Activated CD8-positive, alpha-beta T cell treated with anti-CD3 and anti-CD28 coated beads for 36 hours (primary cell): ENCODE measurements around the gene E2F4. TPM values are rescaled to one million over a fixed set of nuclear protein-coding genes. Genes with fewer than 3 reads are reported as not detected.
A peak's percentile ranks its signal among the peaks of the same experiment; 100 is the strongest.

Source experiments
- ATAC-seq: fragments of 200-7000 bp; cut with Tn5 transposase; one replicate; pipeline ENCODE4 v1.10.0; 2021; ENCODE audit warnings: mild to moderate bottlenecking, moderate library complexity
- CTCF ChIA-PET: fragments of 350-600 bp; sonication (Branson Sonifier 250); formaldehyde crosslinking; loops from one replicate; lab custom pipeline; 2021; ENCODE audit warnings: antibody characterized with exemption; lab: Charles Lee
- POLR2A ChIA-PET: fragments of 350-600 bp; sonication (Branson Sonifier 250); formaldehyde crosslinking; loops from one replicate; lab custom pipeline; 2021; ENCODE audit warnings: antibody characterized with exemption; lab: Charles Lee
- DNase-seq: peaks from one replicate; pipeline ENCODE4 v3.0.0-alpha.2; 2020
- H3K27ac Mint-ChIP-seq: one replicate; pipeline ENCODE4 v1.8.0; 2021; ENCODE audit warnings: mild to moderate bottlenecking, mixed read lengths
- H3K27me3 Mint-ChIP-seq: one replicate; pipeline ENCODE4 v1.8.0; 2021; ENCODE audit warnings: mixed read lengths
- H3K36me3 Mint-ChIP-seq: one replicate; pipeline ENCODE4 v1.8.0; 2021; ENCODE audit warnings: low read depth, mixed read lengths
- H3K4me1 Mint-ChIP-seq: one replicate; pipeline ENCODE4 v1.8.0; 2021; ENCODE audit warnings: low read depth, mixed read lengths
- H3K4me3 Mint-ChIP-seq: one replicate; pipeline ENCODE4 v1.8.0; 2021; ENCODE audit warnings: mild to moderate bottlenecking, moderate library complexity, mixed read lengths
- H3K9me3 Mint-ChIP-seq: one replicate; pipeline ENCODE4 v1.8.0; 2021; ENCODE audit warnings: mixed read lengths
- intact Hi-C: fragments of 100-400 bp; cut with micrococcal nuclease; formaldehyde crosslinking; loops from one replicate; pipeline ENCODE4 v1.10.0; 2022
- total RNA-seq, 2 experiments: library from RNA; stranded (reverse); gene quantifications; one replicate each; pipeline ENCODE4 v1.2.3, GENCODE V29; 2021
- TF ChIP-seq, protein P1 (sequence below): fragments of 200-600 bp; IDR thresholded peaks from one replicate; pipeline ENCODE4 v1.8.0; 2022; ENCODE audit warnings: antibody characterized with exemption, mild to moderate bottlenecking

The E2F4 gene
- total RNA-seq, 2 experiments from 2014 or later: 104 to 105 TPM

DNA sequence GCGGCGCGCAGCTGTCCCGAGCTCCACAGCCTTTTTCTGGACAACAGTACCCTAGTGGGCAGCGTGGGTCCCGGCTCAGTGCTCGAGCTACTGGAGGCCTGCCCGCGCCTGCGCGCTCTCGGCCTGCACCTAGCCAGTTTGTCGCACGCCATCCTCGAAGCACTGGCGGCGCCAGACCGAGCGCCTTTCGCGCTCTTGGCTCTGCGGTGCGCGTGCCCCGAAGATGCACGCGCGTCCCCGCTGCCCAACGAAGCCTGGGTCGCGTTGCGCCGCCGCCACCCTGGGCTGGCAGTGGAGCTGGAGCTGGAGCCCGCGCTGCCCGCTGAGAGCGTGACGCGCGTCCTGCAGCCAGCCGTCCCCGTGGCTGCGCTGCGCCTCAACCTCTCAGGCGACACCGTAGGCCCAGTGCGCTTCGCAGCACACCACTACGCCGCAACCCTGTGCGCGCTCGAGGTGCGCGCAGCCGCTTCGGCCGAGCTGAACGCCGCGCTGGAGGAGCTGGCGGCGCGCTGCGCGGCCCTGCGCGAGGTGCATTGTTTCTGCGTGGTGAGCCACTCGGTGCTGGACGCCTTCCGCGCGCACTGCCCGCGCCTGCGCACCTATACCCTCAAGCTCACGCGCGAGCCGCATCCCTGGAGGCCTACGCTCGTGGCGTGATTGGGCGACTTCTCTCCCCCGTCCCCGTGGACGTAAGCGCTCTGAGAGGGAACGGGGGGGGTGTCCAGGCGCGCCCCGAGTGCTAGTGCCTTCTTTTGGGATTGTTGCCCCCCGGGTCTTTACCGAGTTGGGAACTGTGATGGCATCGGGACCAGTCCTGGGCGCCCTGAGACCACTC, 28.6 kb upstream of the E2F4 start:
- peak overlapping the region; percentile 44 for H3K4me3 Mint-ChIP-seq
- H3K9me3 Mint-ChIP-seq: no peaks in the 10 kb centered on the region
- H3K27ac Mint-ChIP-seq: no peak overlapping the region
- peaks cover 22% of the 10 kb centered on the region for H3K36me3 Mint-ChIP-seq
- POLR2A ChIA-PET: interaction anchor here (0.5 to 5.6 kb wide), 5 partner anchors 11 to 219 kb away, joined by 3 to 67 read pairs (median 3); partner anchors contain the start of gene NOL3
- TF ChIP-seq, protein P1, sequence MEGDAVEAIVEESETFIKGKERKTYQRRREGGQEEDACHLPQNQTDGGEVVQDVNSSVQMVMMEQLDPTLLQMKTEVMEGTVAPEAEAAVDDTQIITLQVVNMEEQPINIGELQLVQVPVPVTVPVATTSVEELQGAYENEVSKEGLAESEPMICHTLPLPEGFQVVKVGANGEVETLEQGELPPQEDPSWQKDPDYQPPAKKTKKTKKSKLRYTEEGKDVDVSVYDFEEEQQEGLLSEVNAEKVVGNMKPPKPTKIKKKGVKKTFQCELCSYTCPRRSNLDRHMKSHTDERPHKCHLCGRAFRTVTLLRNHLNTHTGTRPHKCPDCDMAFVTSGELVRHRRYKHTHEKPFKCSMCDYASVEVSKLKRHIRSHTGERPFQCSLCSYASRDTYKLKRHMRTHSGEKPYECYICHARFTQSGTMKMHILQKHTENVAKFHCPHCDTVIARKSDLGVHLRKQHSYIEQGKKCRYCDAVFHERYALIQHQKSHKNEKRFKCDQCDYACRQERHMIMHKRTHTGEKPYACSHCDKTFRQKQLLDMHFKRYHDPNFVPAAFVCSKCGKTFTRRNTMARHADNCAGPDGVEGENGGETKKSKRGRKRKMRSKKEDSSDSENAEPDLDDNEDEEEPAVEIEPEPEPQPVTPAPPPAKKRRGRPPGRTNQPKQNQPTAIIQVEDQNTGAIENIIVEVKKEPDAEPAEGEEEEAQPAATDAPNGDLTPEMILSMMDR: no peak
- intact Hi-C loops: no loop called here
- peaks cover 55% of the 10 kb centered on the region for H3K27me3 Mint-ChIP-seq
- CTCF ChIA-PET: interaction anchor here (1.0 to 15.9 kb wide), 13 partner anchors 8 to 209 kb away, joined by 3 to 209 read pairs (median 5); partner anchors contain the start of genes CES3, HSF4 and NOL3
- ATAC-seq (no peak), DNase-seq (peak; percentile 61)
- peaks cover 46% of the 10 kb centered on the region for H3K4me1 Mint-ChIP-seq

DNA sequence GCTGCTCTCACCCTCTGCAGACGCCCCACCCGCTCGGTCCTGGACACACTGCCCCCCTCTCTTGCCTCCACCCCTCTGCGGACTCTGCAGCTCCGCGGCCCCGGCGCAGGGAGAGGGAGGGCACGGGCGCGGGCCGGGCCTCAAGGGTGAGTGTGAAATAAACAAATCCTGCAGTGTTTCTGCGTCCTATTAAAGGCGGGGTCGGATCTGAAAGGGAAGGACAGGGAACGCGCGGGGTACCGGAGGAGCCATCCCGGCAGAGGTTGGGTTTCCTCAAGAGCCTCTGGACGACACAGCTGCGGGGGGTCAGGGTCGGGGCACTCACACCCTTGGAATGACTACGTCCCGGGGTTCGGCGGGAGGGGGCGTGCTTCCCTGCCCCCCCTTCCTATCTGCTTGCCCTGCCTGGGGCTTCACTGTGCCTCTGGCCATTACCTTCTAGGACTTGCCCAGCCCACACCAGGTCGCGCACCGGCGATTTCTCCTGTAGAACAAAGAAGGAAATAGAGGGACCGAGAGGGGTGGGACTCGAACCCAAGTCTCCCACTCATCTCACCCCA, 27.9 kb upstream of the E2F4 start:
- intact Hi-C loops: no loop called here
- DNase-seq (peak; percentile 23), ATAC-seq (no peak)
- Mint-ChIP-seq H3K27ac (no peak overlapping the region), H3K4me3 (peak overlapping the region; percentile 44), H3K27me3 (peaks cover 62% of the 10 kb centered on the region), H3K4me1 (peaks cover 42% of the 10 kb centered on the region), H3K36me3 (peaks cover 19% of the 10 kb centered on the region), H3K9me3 (no peaks in the 10 kb centered on the region)
- CTCF ChIA-PET: interaction anchor here (1.0 to 16.0 kb wide), 8 partner anchors 6 to 210 kb away, joined by 3 to 209 read pairs (median 5); partner anchors contain the start of genes B3GNT9, FBXL8, HSF4 and NOL3
- POLR2A ChIA-PET: interaction anchor here (0.8 to 5.6 kb wide), 4 partner anchors 10 to 219 kb away, joined by 3 to 67 read pairs (median 14); partner anchors contain the start of gene NOL3
- TF ChIP-seq, protein P1: no peak

DNA sequence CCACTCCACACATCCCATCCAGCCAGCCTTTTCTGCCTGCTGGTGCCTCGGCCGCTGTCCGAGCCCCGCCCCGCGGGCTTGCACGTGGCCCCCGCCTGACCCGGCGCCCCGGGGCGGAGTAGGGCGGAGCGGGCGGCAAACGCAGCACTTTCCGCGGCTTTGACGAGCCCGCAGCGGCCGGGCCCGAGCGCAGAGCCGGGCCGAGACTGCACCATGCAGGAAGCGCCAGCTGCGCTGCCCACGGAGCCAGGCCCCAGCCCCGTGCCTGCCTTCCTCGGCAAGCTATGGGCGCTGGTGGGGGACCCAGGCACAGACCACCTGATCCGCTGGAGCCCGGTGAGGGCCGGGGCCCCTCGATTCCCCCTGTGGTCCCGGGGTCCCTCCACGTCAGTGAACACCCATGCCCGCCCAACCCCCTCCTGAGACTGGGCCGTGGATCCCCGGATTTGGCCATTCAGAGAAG, 27.3 kb upstream of the E2F4 start, which contains the start of gene HSF4:
HSF4 (plus strand) TSS at position 147 of the 463 bp plus-strand sequence; CDS start at position 214, 67 bp downstream.
- Mint-ChIP-seq H3K4me1 (peaks cover 43% of the 10 kb centered on the region), H3K27me3 (peaks cover 64% of the 10 kb centered on the region), H3K9me3 (no peaks in the 10 kb centered on the region), H3K36me3 (peaks cover 19% of the 10 kb centered on the region), H3K27ac (no peak within 1 kb of the TSS), H3K4me3 (peak within 1 kb of the TSS; percentile 58)
- intact Hi-C loops: no loop called here
- TF ChIP-seq, protein P1: no peak
- ChIA-PET CTCF (interaction anchor here (0.9 to 16.0 kb wide), 4 partner anchors 7 to 146 kb away, joined by 3 to 209 read pairs (median 109); partner anchors contain the start of genes B3GNT9, FBXL8, HSF4 and NOL3), POLR2A (interaction anchor here (1.9 to 3.7 kb wide), 2 partner anchors 11 to 13 kb away, joined by 4 to 23 read pairs; no protein-coding TSS in a partner anchor)
- peak; percentile 2 for ATAC-seq
- peak; percentile 38 for DNase-seq

DNA sequence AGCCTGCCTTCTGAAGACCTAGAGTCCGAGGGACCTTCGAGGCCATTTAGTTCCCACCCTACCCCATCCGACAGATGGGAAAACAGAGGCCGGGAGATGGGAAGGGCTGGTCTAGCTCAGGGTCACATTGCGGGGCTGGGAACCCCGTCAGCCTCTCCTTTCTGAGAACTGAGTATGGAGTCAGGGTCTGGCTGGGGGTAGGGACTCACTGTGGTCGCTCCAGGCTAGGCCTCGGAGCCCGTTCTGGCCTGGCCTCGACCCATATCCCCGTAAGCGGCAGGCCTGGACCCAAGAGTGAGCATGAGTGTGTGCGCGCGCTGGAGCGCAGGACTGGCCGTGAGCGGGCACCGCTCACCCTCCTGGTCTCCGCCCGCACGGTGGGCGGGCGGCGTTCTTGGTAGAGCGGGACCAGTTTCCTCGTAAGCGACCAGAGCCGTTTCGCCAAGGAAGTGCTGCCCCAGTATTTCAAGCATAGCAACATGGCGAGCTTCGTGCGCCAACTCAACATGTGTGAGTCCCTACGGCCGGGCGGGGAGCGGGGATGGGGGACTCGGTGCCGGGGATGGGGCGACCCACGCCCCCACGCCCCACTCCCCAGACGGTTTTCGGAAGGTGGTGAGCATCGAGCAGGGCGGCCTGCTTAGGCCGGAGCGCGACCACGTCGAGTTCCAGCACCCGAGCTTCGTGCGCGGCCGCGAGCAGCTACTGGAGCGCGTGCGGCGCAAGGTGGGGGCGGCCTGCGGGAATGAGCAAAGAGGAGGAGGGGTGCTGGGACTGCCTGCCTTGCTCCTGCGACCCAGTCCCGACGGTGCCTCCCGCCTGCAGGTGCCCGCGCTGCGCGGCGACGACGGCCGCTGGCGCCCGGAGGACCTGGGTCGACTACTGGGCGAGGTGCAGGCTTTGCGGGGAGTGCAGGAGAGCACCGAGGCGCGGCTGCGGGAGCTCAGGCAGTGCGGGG, 26.6 kb upstream of the E2F4 start:
- TF ChIP-seq, protein P1: no peak
- ATAC-seq: no peak
- H3K9me3 Mint-ChIP-seq: no peaks in the 10 kb centered on the region
- H3K27me3 Mint-ChIP-seq: peaks cover 70% of the 10 kb centered on the region
- peak overlapping the region; percentile 58 for H3K4me3 Mint-ChIP-seq
- ChIA-PET POLR2A (interaction anchor here (0.8 to 3.7 kb wide), 3 partner anchors 9 to 12 kb away, joined by 3 to 23 read pairs (median 4); no protein-coding TSS in a partner anchor), CTCF (interaction anchor here (0.9 to 16.0 kb wide), 4 partner anchors 7 to 147 kb away, joined by 3 to 209 read pairs (median 109); partner anchors contain the start of genes B3GNT9, FBXL8, HSF4 and NOL3)
- H3K36me3 Mint-ChIP-seq: peaks cover 19% of the 10 kb centered on the region
- H3K27ac Mint-ChIP-seq: no peak overlapping the region
- intact Hi-C loops: no loop called here
- DNase-seq: peak; percentile 46
- peaks cover 50% of the 10 kb centered on the region for H3K4me1 Mint-ChIP-seq
